Skeletal muscle tissue (tissue), 4 donors: ENCODE data around the gene LEP. TPM values are rescaled to one million over a fixed set of nuclear protein-coding genes. Genes with fewer than 3 reads are reported as not detected.

ENCODE experiments used
- H3K27ac ChIP-seq: one replicate; pipeline ENCODE4 v1.7.0; 2013; ENCODE audit warnings: mild to moderate bottlenecking, low read depth, low read length, inconsistent platforms
- H3K27me3 ChIP-seq, 3 donors: one replicate each; pipeline ENCODE4 v1.7.0; 2013; ENCODE audit warnings: low read length in 3 of 3; ENCODE audit not compliant: control insufficient read depth in 3 of 3, insufficient read depth in 3 of 3
- H3K36me3 ChIP-seq, 3 donors: one replicate each; pipeline ENCODE4 v1.7.0; 2013; ENCODE audit warnings: low read length in 3 of 3; ENCODE audit not compliant: control insufficient read depth in 3 of 3, insufficient read depth in 3 of 3
- H3K4me1 ChIP-seq, 3 donors: one replicate each; pipeline ENCODE4 v1.7.0; 2013; ENCODE audit warnings: low read length in 3 of 3, mild to moderate bottlenecking in 3 of 3; ENCODE audit not compliant: control insufficient read depth in 3 of 3, insufficient read depth in 3 of 3
- H3K4me3 ChIP-seq, 3 donors: one replicate each; pipeline ENCODE4 v1.7.0; 2013; ENCODE audit warnings: low read length in 3 of 3
- H3K9ac ChIP-seq, 3 donors: one replicate each; pipeline ENCODE4 v1.7.0; 2013; ENCODE audit warnings: low read length in 3 of 3, mild to moderate bottlenecking in 3 of 3, moderate library complexity in 2 of 3, low read depth in 1 of 3
- H3K9me3 ChIP-seq, 3 donors: one replicate each; pipeline ENCODE4 v1.7.0; 2013; ENCODE audit warnings: low read length in 3 of 3; ENCODE audit not compliant: control insufficient read depth in 3 of 3
- total RNA-seq: library from RNA; depleted of rRNA; stranded (reverse); fragments of >200 nt; gene quantifications from one replicate; pipeline ENCODE4 v1.2.3, GENCODE V29; 2014
- donor health status: Osteomylitis.

The LEP gene
- total RNA-seq, 1 donor from 2014 or later = under 0.01 TPM

- peaks cover 29 to 38% (median 34%) of the 10 kb centered on the region in 3 donors for H3K27me3 ChIP-seq
- H3K9me3 ChIP-seq = no peaks in the 10 kb centered on the region
- H3K4me1 ChIP-seq = no peaks in the 10 kb centered on the region
- no peak overlapping the region for H3K27ac ChIP-seq
- no peaks in the 10 kb centered on the region for H3K36me3 ChIP-seq
- no peak overlapping the region for H3K4me3 ChIP-seq
- no peak overlapping the region for H3K9ac ChIP-seq
Observed at GRCh38 chr7:128243273-128243672, 2.2 kb downstream of the LEP start.

GRCh38 chr7:128244861-128245260 lies 3.8 kb downstream of the LEP start:
- Histone ChIP-seq H3K27me3 (peaks cover 34 to 40% (median 38%) of the 10 kb centered on the region in 3 donors), H3K36me3 (no peaks in the 10 kb centered on the region), H3K9me3 (no peaks in the 10 kb centered on the region), H3K4me1 (no peaks in the 10 kb centered on the region), H3K9ac (no peak overlapping the region), H3K27ac (no peak overlapping the region), H3K4me3 (no peak overlapping the region)

GRCh38 chr7:128247108-128247507 lies 6.0 kb downstream of the LEP start:
- no peak overlapping the region for H3K4me3 ChIP-seq
- H3K27me3 ChIP-seq = peaks cover 19 to 27% (median 21%) of the 10 kb centered on the region in 3 donors
- no peak overlapping the region for H3K27ac ChIP-seq
- no peak overlapping the region for H3K9ac ChIP-seq
- no peaks in the 10 kb centered on the region for H3K9me3 ChIP-seq
- no peaks in the 10 kb centered on the region for H3K4me1 ChIP-seq
- H3K36me3 ChIP-seq = no peaks in the 10 kb centered on the region

- Histone ChIP-seq H3K9me3 (no peaks in the 10 kb centered on the region), H3K9ac (no peak overlapping the region), H3K36me3 (no peaks in the 10 kb centered on the region), H3K4me1 (no peaks in the 10 kb centered on the region), H3K27ac (no peak overlapping the region), H3K4me3 (no peak overlapping the region), H3K27me3 (peaks cover 13 to 21% (median 16%) of the 10 kb centered on the region in 3 donors)
Observed at GRCh38 chr7:128247640-128248194, 6.6 kb downstream of the LEP start.

GRCh38 chr7:128251337-128251736 lies 10.3 kb downstream of the LEP start:
- no peaks in the 10 kb centered on the region for H3K4me1 ChIP-seq
- H3K4me3 ChIP-seq = no peak overlapping the region
- no peaks in the 10 kb centered on the region for H3K36me3 ChIP-seq
- peaks cover 10 to 13% (median 11%) of the 10 kb centered on the region in 3 donors for H3K27me3 ChIP-seq
- no peak overlapping the region for H3K27ac ChIP-seq
- H3K9ac ChIP-seq = no peak overlapping the region
- H3K9me3 ChIP-seq = no peaks in the 10 kb centered on the region

GRCh38 chr7:128253701-128254100 lies 12.6 kb downstream of the LEP start:
- Histone ChIP-seq H3K4me1 (no peaks in the 10 kb centered on the region), H3K9me3 (no peaks in the 10 kb centered on the region), H3K27ac (no peak overlapping the region), H3K36me3 (no peaks in the 10 kb centered on the region), H3K27me3 (peaks cover 10 to 13% (median 12%) of the 10 kb centered on the region in 3 donors), H3K9ac (no peak overlapping the region), H3K4me3 (no peak overlapping the region)

GRCh38 chr7:128254470-128254869 lies 13.4 kb downstream of the LEP start:
- Histone ChIP-seq H3K4me1 (peaks cover 0 to 5% (median 0%) of the 10 kb centered on the region in 3 donors), H3K27me3 (peaks cover 7 to 12% (median 7%) of the 10 kb centered on the region in 3 donors), H3K4me3 (no peak overlapping the region), H3K36me3 (no peaks in the 10 kb centered on the region), H3K9ac (no peak overlapping the region), H3K27ac (no peak overlapping the region), H3K9me3 (no peaks in the 10 kb centered on the region)

GRCh38 chr7:128255271-128255670 lies 14.2 kb downstream of the LEP start:
- Histone ChIP-seq H3K36me3 (no peaks in the 10 kb centered on the region), H3K27me3 (peaks cover 4 to 12% (median 7%) of the 10 kb centered on the region in 3 donors), H3K9me3 (no peaks in the 10 kb centered on the region), H3K4me1 (peaks cover 0 to 5% (median 0%) of the 10 kb centered on the region in 3 donors), H3K4me3 (no peak overlapping the region), H3K9ac (no peak overlapping the region), H3K27ac (no peak overlapping the region)

- peaks cover 0 to 5% (median 0%) of the 10 kb centered on the region in 3 donors for H3K4me1 ChIP-seq
- H3K9me3 ChIP-seq = no peaks in the 10 kb centered on the region
- peaks cover 0 to 8% (median 2%) of the 10 kb centered on the region in 3 donors for H3K27me3 ChIP-seq
- H3K27ac ChIP-seq = no peak overlapping the region
- H3K9ac ChIP-seq = no peak overlapping the region
- no peaks in the 10 kb centered on the region for H3K36me3 ChIP-seq
- no peak overlapping the region for H3K4me3 ChIP-seq
Observed at GRCh38 chr7:128257458-128257857, 16.4 kb downstream of the LEP start.

GRCh38 chr7:128259131-128260061 lies 18.3 kb downstream of the LEP start:
- H3K4me3 ChIP-seq = no peak overlapping the region
- H3K9ac ChIP-seq = no peak overlapping the region
- no peak overlapping the region for H3K27ac ChIP-seq
- H3K27me3 ChIP-seq = peaks cover 0 to 3% (median 0%) of the 10 kb centered on the region in 3 donors
- peaks cover 0 to 5% (median 0%) of the 10 kb centered on the region in 3 donors for H3K4me1 ChIP-seq
- H3K9me3 ChIP-seq = peaks cover 0 to 2% (median 0%) of the 10 kb centered on the region in 3 donors
- H3K36me3 ChIP-seq = no peaks in the 10 kb centered on the region
